HK-2 (cell line): ENCODE measurements around the gene SERPINB1.
"Not testable (repeated sequence)": the region's sequence is repeated elsewhere in the genome, so short reads cannot be mapped to it uniquely, and the experiment has no call there.

Source experiments
- DNase-seq: peaks from one replicate; pipeline ENCODE4 v3.0.0-alpha.2; 2018; ENCODE audit not compliant: unreplicated experiment

Gene SERPINB1

GRCh38 chr6:2818593-2818992 lies 23.1 kb downstream of the SERPINB1 start:
- DNase-seq: no peak

GRCh38 chr6:2817903-2818443 lies 23.7 kb downstream of the SERPINB1 start:
- no peak for DNase-seq

DNA sequence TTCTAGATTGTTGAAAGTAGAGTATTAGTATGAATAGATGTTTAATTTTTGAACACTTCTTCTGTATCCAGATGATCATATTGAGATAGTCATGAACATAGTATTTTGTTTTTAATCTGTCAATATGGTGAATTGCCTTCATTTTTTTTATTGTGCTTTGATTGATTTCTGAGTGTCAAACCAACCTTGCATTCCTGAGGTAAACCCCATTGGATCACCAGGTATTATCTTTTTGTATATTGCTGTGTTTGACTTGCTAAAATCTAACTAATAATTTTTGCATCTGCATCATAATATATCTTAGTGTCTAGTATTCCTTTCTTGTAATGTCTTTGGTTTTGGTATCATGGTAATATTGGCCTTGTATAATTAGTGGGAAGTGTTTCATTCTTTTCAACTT lies 25.5 kb downstream of the SERPINB1 start:
- DNase-seq: no peak

GRCh38 chr6:2812695-2813094 lies 29.0 kb downstream of the SERPINB1 start:
- no peak for DNase-seq

GRCh38 chr6:2810092-2810671 lies 31.5 kb downstream of the SERPINB1 start:
- DNase-seq: no peak

- no peak for DNase-seq
These were observed 32.6 kb downstream of the SERPINB1 start for GRCh38 chr6:2809015-2809414.

DNA sequence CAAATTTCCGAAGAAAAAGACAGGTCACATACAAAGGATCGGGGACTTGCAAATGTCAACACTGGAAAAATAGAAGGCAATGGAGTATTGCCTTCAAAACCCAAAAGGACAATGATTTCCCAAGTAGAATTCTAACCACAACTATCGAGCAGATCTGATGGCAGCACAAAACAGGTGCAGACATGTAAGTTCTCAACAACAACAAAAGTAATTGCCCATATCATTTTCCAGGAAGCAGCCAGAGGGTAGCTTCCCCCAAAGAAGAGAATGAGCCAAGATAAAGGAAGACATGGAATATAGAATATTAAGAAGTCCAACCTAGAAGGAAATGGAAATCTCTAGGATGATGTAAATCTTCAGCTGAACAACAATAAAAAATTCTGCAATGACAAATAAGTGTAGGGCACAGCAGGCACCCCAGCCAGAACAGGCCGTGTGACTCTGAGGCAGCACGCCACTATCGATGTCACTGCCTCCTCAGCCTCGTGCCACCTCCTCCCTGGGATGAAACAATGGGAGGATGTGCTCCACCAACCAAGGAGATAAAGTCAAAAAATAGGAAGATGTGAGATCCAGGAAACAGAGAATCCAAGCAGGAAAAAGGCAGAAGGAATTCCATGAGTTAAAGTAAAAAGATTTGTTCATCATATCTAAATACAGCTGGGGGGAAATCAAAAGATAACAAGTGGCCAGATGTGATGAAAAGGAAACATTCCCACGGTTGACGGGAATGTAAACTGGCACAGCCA lies 34.1 kb downstream of the SERPINB1 start:
- no peak for DNase-seq

- no peak for DNase-seq
These were observed 35.0 kb downstream of the SERPINB1 start for GRCh38 chr6:2806644-2807043.

GRCh38 chr6:2805031-2805430 lies 36.6 kb downstream of the SERPINB1 start:
- no peak for DNase-seq

GRCh38 chr6:2804516-2804915 lies 37.1 kb downstream of the SERPINB1 start:
- no peak for DNase-seq

GRCh38 chr6:2803731-2804429 lies 37.8 kb downstream of the SERPINB1 start:
- DNase-seq: no peak

DNA sequence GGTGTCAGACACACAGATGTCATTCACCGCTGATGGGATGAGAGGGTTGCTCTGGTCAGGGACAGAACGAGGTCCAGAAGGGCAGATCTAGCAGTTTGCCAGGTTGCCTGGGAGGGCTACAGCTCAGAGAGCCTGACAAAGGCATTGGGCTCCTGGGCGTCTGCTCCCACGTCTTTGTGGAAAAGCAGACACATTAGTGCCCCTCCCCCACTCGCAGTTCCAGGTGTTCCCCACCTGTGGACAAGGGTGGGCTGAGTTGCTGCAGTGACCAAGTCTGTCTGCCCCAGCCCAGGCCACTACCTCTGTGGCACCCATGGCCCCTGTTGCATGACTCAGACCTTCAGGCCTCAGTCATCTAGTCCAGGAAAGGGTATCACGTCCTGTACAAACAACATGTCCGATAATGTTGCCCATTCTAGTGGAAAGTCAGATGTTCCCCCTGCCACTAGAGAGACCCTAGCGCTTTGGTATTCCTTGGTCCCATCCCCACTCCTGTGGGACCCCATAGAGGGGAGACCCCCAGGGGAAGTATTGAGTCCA lies 39.1 kb downstream of the SERPINB1 start:
- DNase-seq: no peak

DNA sequence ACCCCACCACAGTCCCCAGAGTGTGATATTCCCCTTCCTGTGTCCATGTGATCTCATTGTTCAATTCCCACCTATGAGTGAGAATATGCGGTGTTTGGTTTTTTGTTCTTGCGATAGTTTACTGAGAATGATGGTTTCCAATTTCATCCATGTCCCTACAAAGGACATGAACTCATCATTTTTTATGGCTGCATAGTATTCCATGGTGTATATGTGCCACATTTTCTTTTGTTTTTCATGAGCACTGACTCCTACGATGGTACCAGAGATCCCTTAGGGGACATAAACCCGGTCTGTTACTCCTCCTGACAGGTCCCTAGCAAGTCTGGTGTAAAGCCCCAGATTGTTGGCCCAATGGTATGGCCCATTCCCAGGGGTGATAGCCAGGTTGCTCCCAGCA lies 40.0 kb downstream of the SERPINB1 start:
- not testable (repeated sequence) for DNase-seq

GRCh38 chr6:2800552-2801316 lies 40.9 kb downstream of the SERPINB1 start:
- no peak for DNase-seq

- no peak for DNase-seq
These were observed 41.6 kb downstream of the SERPINB1 start for GRCh38 chr6:2799936-2800527.

DNA sequence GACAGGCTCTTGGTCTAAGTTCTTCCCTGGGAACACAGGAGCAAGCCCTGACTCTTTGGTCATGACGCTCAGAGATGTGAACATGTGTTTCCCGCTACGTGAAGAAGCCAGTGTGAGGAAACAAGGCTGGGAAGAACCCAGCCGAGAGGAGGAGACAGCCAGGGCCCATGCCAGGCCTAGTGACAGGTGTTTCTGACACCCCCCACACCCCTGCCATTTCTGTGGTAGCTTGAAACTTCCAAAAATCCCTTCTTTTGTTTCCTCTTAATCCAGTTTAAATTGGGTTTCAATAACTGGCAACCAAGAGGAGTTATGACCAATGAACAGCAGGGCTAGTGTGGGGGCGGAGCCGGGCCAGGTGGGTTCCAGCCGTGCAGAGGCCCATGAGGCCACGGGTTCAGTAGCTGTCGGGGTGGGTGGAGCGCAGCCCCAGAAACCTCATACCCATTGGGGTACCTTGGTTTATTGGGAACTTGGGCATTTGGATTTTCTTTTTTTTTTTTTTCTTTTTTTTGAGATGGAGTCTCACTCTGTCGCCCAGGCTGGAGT lies 43.0 kb downstream of the SERPINB1 start:
- DNase-seq: no peak

DNA sequence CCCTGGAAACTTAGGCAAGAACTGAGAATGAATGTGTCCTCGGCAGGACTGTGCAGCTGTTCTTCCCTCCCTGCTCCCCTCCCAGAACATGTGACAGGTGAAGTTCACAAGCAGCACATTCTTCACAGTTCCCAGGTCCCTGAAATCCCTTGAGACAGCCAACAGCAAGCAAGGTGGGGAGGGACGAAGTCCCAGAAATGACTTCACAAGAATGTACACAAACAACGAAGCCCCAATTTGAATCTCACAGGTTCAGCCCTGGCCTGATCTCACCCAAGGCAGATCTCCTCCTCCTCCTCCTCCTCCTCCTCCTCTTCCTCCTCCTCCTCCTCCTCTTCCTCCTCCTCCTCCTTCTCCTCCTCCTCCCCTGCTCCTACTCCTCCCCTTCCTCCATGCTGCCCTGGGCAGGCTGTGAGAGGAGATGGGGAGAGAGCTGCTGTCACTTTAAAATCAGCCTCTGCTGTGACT lies 44.1 kb downstream of the SERPINB1 start:
- DNase-seq: no peak

DNA sequence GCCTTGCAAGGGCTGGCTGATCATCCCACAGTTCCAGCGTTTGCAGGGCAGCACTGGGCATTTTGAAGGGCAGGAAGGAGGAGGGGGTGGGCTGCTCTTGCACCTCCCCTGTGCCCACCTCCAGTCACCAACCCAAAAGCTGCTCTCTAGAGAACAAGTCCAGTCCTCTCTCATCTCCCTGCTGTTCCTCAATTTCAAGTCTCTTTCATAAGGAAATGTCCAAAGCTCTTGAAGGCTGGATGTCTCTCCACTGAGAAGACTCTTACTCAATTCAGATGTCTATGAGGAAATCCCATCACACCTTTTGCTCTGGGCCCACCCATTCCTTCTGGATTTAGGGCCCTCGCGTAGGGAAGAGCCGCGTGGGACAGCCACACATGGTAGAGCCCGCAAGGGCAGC lies 44.8 kb downstream of the SERPINB1 start:
- no peak for DNase-seq

DNA sequence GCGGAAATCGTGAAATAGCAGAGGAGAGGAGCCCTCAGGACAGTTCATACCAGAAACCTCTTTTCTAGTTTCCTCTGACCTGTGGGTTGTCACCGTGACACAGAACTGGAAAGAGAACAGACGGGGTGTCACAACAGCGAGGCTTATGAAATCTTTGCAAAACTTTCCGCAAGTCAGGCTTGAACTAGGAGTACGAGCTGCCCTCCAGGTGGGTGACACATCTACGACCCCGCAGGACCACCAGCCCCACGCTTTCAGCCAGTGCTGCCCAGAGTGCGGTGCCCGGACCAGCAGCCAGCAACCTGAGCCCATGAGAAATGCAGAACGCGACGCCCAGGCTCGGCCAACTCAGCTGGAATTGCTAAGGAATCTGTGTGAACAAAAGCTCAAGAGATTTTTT lies 45.7 kb downstream of the SERPINB1 start:
- no peak for DNase-seq

- no peak for DNase-seq
These were observed 46.5 kb downstream of the SERPINB1 start for GRCh38 chr6:2795162-2795561.

GRCh38 chr6:2794171-2794730 lies 47.4 kb downstream of the SERPINB1 start:
- no peak for DNase-seq
